DLD1 (cell line): ENCODE measurements around the gene SENP8.

Experiments
- in situ Hi-C: cut with HindIII; loops from 2 replicates; pipeline ENCODE4 v1.10.0; 2017; ENCODE audit warnings: low sequenced_read_pairs

Gene SENP8

GRCh38 chr15:72112805-72113204, 5.4 kb upstream of the SENP8 start:
- in situ Hi-C loops = no loop called here

DNA sequence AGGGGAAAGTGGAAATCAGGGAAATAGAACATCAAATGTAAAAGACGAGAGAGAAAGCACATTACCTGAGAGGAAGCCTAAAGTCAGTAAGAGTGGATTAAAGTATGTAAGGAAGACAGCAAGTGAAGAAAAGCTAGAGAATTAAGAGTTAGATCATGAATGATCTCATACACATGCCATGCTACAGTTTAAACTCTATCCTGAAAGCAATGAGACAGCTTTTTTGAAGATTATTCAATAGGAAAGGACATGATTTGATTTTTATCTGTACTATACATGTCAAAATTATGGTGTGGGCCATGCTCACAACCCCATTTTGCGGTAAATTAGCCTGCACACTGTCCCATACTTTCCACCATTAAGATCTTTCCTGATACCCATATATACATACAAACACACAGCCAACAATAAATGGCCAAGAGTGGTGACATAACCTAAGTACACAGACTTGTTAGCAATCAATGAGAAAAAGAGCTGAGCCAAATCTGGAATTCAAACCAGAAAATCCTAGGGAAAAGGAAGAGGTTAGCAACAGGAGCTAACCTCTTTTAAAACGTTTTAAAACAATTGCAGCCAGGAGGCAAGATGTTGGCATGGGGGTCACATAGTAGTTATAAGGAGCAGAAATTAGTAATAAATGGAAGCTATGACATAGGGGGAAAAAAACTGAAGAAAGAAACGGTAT, 4.7 kb upstream of the SENP8 start:
- in situ Hi-C loops = no loop called here

DNA sequence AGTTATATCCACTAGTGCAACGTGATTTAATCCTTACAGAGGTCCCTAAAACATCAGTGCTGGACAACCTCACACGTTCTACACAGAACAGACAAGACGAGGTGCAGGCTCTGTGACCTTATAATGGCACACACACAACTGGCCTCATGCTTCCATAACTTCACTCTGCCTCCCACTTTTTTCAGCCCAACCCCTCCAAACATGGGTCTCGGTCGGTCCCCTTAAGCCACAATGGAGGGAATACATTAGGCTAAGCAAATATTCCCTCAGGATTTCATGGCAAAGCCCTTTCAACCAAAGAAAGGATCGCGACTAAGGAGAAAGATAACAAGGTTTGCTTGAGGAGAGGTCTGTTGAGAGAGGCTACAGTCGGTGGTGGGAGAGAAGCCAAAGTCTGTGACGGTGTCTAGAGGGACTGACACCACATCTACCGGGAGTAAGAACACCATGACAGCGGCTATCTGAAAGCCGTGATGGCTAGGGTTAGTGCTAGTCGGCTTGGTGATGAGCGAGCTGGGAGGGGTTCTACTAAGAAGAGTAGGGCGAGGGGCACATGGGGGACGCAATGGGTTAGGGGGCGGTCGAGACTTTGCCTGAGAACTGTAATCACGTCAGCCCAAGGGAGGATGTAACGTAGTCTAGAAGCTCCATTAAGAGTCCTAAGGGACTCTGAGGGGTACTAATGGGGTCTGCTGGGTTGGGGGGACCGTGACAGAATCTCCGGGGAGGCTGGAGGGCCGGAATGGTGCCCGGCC, 1.3 kb upstream of the SENP8 start:
- in situ Hi-C loops = no loop called here

DNA sequence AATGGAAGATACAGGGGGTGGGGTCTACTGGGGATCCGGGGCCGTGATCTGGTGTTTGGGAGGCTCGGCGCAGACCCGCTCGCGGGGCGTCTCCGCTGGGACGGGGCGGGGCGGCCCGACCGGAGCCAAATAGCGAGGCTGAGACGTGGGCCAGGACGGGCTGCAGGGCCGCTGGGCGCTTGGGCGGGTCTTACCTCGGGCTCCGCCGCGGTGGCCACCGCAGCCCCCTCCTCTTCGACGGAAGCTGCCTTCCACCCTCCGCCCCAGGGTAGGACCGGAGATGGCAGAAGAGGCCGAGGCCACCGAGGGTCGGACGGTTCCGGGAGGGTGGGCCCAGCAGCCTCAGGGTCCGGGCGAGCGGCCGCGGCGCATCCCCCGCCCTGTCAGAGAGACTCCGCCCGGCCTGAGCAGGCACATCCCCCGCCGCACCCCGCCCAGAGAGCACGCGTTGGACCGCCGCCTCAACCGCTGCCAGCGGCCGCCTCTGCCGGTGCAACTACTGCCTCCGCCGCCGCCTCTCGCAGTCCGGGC, 652 bp upstream of the SENP8 start:
- in situ Hi-C loops = no loop called here

DNA sequence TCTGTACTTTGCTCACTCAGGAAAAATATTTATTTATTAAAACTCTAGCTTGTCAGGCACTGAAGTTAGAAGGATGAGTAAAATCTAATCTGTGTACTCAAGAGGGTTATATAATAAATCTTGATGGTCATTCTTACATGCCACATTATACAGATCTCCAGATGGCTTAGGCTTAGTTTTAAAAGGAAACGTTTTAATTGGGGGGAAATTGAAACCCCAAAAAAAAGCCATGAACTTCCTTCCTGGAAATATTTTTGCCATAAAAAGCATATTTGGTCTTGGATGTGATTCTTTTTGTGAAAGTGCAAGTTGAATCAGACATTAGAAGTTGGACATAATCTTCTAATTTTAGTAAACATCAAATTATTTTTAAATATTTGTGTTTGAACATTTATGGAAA, 6.0 kb downstream of the SENP8 start:
- in situ Hi-C loops = no loop called here

DNA sequence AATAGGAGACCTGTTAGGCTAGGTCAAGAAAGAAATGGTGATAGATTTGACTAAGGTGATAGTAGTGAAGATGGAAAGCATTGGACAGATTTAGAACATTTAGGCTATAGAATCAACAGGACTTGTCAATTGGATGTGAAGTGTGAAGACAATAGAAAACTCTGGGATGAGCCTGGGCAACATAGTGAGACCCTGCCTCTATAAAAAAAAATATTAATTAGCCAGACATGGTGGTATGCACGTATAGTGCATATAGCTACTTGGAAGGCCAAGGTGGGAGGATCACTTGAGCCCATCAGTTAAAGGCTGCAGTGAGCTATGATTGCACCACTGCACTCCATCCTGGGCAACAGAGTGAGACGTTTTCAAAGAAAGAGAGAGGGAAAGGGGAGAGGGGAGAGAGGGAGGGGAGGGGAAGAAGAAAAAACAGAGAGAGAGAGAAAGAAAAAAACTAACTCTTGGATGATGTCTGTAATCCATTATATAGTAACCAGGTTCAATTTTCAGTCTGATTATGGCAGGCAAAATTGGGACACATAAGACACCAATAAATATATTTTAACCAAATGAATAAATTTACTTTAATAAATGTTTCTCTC, 9.6 kb downstream of the SENP8 start:
- in situ Hi-C loops = no loop called here

- in situ Hi-C loops = no loop called here
These were observed 10.2 kb downstream of the SENP8 start for GRCh38 chr15:72128359-72128758.

GRCh38 chr15:72130272-72130671, 12.1 kb downstream of the SENP8 start:
- in situ Hi-C loops = no loop called here

- in situ Hi-C loops = no loop called here
These were observed 13.7 kb downstream of the SENP8 start for GRCh38 chr15:72131922-72132321.

DNA sequence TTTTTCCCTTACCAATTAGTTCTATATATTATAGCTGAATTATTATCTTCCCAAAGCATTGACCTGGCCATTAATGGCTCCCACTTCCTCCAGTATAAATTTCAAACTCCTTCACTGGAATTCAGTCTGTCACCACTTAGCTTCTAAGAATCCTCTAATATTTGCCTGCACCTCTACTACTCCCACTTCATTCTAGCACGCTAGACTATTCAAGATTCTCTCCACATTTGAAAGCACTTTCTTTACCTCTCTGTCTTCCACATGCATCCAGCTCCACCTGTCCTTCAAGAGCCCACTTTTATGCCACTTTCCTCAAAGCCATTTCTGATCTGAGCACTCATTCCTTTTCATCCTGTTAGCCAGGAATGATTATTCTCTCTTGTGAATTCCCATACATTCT, 15.0 kb downstream of the SENP8 start:
- in situ Hi-C loops = no loop called here

DNA sequence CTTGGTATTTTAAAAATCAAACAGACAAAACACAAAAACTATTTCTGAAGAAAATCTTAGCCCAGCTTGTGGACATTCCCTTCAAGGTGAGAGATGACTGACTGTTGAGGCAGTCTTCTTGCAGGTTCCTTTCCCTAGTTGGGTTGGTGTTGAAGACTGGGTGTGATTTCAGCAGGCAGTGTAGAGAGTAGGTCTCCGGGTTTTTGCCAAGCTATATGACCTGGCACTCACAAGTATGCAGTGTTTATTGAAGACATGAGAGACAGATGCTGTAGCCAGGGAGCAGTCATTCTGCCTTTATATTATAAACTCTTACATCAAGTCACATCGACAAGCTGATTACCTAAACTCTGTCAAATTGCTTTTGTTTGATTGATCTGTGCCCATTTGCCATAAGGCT, 17.5 kb downstream of the SENP8 start:
- in situ Hi-C loops = no loop called here

DNA sequence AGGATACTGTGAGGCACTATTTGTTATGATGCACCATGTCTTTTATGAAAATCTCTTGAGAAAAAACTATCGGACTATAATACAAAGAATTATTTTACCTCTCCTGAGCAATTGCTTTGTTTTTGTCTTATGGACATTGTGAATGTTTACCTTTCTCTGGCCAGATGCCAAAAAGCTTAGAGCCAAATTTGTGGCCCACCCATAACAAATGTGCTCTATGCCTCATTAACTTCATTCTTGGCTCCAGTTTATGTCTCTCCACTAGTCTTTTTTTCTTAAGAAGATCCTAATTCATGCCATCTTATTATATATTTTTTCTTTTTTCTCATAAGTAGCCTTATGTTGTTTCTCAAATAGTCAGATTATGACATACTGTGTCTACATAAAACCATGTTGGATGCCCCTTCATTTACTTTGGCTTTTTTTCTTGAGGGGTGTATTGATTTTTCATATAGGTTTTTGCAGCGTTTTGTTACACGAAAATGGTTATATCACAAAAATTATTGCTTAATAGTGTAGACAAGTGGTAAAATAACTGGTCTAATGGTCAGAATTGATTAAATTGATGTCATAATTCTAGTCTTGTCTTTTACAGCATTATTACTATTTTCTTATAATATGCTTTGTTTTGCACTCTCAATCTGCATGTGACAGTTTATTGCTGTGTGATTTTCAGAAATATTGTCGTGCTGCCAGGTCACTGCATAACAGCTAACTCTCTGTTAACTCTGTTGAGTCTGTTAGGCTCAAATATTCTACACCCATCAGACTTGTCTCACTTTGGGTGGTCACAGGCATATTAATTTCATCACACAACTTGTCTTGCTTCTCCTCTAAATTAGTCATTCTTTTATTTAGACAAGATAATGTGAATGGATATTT, 18.2 kb downstream of the SENP8 start:
- in situ Hi-C loops = no loop called here

GRCh38 chr15:72139667-72140066, 21.5 kb downstream of the SENP8 start:
- in situ Hi-C loops = no loop called here

GRCh38 chr15:72140088-72140487, 21.9 kb downstream of the SENP8 start:
- in situ Hi-C loops = no loop called here

- in situ Hi-C loops = no loop called here
These were observed 23.2 kb downstream of the SENP8 start for GRCh38 chr15:72141171-72142084.

DNA sequence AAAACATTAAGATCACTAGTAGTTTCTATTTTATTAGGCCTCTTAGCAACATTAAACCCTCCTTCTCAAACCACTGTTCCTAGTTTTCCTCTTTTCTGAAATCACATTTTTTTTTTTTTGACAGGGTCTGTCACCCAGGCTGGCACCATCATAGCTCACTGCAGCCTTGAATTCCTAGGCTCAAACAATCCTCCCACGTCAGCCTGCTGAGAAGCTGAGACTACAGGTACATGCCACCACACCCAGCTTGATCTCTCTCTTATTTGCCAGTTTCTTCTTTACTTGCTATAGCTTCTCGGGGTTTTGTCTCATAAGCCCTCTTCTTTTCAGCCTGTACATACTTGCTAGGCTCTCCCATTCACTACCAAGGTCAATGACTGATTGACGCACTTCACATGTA, 28.0 kb downstream of the SENP8 start:
- in situ Hi-C loops = no loop called here

GRCh38 chr15:72146934-72147333, 28.7 kb downstream of the SENP8 start:
- in situ Hi-C loops = no loop called here

DNA sequence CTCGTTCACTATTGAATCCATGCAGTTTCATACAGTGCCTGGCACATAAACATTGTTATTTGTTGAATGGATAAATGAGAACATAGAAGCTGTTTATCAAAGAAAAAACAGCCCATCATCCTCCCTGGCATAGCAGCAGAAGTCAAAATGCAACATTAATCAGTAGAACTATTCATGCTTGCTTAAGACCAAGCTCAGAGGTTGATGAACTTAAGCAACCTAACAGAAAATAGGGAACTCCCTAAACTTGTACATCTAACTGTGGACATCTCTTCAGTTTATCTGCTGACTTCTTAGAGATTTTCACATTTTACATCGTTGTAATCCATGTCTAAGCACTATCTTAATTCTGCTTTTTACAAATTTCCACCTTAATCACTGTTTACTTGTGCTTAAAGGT, 29.2 kb downstream of the SENP8 start:
- in situ Hi-C loops = no loop called here

- in situ Hi-C loops = no loop called here
These were observed 35.2 kb downstream of the SENP8 start for GRCh38 chr15:72153269-72154000.
